WI38 (cell line): ENCODE measurements around the gene ZNF302.
"Not testable (repeated sequence)": the region's sequence is repeated elsewhere in the genome, so short reads cannot be mapped to it uniquely, and the experiment has no call there.

Source experiments
- H3K4me3 ChIP-seq: 2 replicates; pipeline ENCODE4 v1.5.1; 2011; ENCODE audit warnings: low read depth, mild to moderate bottlenecking, control low read depth, low read length
- CTCF ChIP-seq: IDR thresholded peaks from 2 replicates; pipeline ENCODE4 v1.5.1; 2012; ENCODE audit warnings: low read depth, mild to moderate bottlenecking, control low read depth, low read length

Gene ZNF302

DNA sequence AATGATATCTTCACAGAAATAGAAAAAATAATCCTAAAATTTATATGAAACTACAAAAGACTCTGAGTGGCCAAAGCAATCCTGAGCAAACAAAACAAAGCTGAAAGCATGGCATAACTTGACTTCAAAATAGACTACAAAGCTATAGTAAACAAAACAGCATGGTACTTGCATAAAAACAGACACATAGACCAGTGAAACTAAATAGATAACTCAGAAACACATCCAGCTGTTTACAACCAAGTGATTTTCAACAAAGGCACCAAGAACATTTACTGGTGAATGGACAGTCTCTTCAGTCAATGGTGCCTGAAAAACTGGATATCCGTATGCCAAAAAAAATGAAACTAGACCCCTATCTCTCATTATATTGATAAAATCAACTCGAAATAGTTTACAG is 25.7 kb upstream of the ZNF302 start:
- no peak for TF ChIP-seq CTCF
- no peak overlapping the region for H3K4me3 ChIP-seq

GRCh38 chr19:34654796-34655195 is 22.7 kb upstream of the ZNF302 start:
- H3K4me3 ChIP-seq: no peak overlapping the region
- no peak for TF ChIP-seq CTCF

DNA sequence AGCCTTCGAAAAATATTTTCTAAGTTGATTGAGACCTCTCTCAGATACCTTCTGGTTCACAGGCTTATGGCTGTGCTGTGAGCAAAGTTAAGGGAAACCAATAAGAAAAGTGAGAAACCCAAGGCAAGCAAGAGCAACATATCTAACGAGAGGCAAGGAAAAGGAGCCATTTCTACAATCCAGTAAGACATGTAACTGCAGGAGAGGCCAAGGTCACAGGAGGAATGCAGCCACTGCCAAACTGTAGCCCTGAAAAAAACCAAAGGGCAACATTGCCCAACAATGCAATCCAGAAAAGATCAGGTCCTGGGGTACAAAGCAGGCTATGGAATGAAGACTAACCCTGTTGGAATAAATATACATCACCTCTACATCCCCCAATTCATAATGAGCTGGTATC is 21.8 kb upstream of the ZNF302 start:
- no peak overlapping the region for H3K4me3 ChIP-seq
- no peak for TF ChIP-seq CTCF

DNA sequence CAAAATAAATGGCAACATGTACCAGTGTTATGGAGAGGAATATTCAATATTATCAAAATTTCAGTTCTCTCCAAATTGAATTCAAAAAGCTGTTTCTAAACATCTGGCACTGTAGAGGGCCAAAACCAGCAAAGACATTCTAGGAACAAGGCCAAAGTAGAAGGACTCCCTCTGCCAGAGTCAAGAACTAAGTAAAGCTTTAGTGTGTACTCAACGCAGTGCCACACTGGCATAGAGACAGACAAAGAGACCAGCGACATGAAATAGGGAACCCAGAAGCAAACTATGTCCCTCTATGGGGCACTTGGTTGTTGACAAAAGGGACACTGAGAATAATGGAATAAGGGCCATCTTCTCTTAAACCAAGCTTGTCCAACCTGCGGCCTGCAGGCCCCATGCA is 16.1 kb upstream of the ZNF302 start:
- TF ChIP-seq CTCF: no peak
- no peak overlapping the region for H3K4me3 ChIP-seq

DNA sequence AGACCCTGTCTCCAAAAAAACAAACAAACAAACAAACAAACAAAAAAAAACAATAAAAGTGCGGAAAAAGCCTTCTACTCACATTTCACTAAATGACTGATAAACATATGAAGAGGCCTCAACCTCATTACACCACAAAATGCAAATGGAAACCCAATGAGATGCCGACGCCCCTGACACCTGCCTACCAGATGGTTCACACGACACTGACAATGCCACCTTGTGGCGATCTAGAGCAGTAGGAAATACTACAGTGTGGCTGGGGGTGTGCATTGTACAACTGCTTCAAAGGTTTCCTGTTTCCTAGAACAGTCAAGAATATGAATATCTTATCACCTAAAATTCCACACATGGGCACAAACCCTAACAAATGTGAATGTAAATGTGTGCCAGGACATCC is 14.6 kb upstream of the ZNF302 start:
- TF ChIP-seq CTCF: peak; percentile 29
- H3K4me3 ChIP-seq: no peak overlapping the region

GRCh38 chr19:34664168-34664567 is 13.3 kb upstream of the ZNF302 start:
- no peak overlapping the region for H3K4me3 ChIP-seq
- TF ChIP-seq CTCF: no peak

GRCh38 chr19:34664870-34665269 is 12.6 kb upstream of the ZNF302 start:
- no peak overlapping the region for H3K4me3 ChIP-seq
- TF ChIP-seq CTCF: no peak

GRCh38 chr19:34665275-34665674 is 12.2 kb upstream of the ZNF302 start:
- not testable (repeated sequence) for H3K4me3 ChIP-seq
